Measurements from ENCODE around the gene CDH6.
"Not testable (repeated sequence)": the region's sequence is repeated elsewhere in the genome, so short reads cannot be mapped to it uniquely, and the experiment has no call there.

CDH6 gene

GRCh38 chr5:31329715-31330114 is 136.2 kb downstream of the CDH6 start:
- no peak for ATAC-seq
- no peak for DNase-seq

GRCh38 chr5:31332160-31332559 is 138.7 kb downstream of the CDH6 start:
- ATAC-seq: no peak

GRCh38 chr5:31333475-31333874 is 140.0 kb downstream of the CDH6 start:
- ATAC-seq: no peak

More at GRCh38 chr5:31332160-31332559, 138.7 kb downstream of the CDH6 start:
- DNase-seq: no peak

GRCh38 chr5:31334061-31334860 is 140.8 kb downstream of the CDH6 start:
- DNase-seq (no peak), ATAC-seq (no peak)

More at GRCh38 chr5:31333475-31333874, 140.0 kb downstream of the CDH6 start:
- no peak for DNase-seq

GRCh38 chr5:31335456-31335855 is 142.0 kb downstream of the CDH6 start:
- ATAC-seq: no peak
- DNase-seq: no peak

- ATAC-seq: no peak
Measured at GRCh38 chr5:31343946-31344345, 150.5 kb downstream of the CDH6 start.

GRCh38 chr5:31346896-31347551 is 153.5 kb downstream of the CDH6 start:
- ATAC-seq: no peak
- no peak for DNase-seq

More at GRCh38 chr5:31343946-31344345, 150.5 kb downstream of the CDH6 start:
- no peak for DNase-seq

GRCh38 chr5:31347552-31347905 is 154.0 kb downstream of the CDH6 start:
- no peak for ATAC-seq
- DNase-seq: no peak

GRCh38 chr5:31350395-31350794 is 156.9 kb downstream of the CDH6 start:
- ATAC-seq (no peak), DNase-seq (no peak)

- ATAC-seq (no peak), DNase-seq (no peak)
Measured at GRCh38 chr5:31355337-31355736, 161.9 kb downstream of the CDH6 start.

- DNase-seq (no peak), ATAC-seq (no peak)
Measured at GRCh38 chr5:31357038-31357437, 163.6 kb downstream of the CDH6 start.

- ATAC-seq (no peak), DNase-seq (no peak)
Measured at GRCh38 chr5:31359839-31360238, 166.4 kb downstream of the CDH6 start.

GRCh38 chr5:31361234-31361633 is 167.7 kb downstream of the CDH6 start:
- DNase-seq (no peak), ATAC-seq (no peak)

GRCh38 chr5:31361704-31362528 is 168.4 kb downstream of the CDH6 start:
- not testable (repeated sequence) for ATAC-seq, DNase-seq

- no peak for ATAC-seq
- DNase-seq: no peak
Measured at GRCh38 chr5:31362529-31362900, 169.0 kb downstream of the CDH6 start.

GRCh38 chr5:31362931-31363568 is 169.6 kb downstream of the CDH6 start:
- no peak for ATAC-seq
- no peak for DNase-seq

GRCh38 chr5:31364881-31365636 is 171.6 kb downstream of the CDH6 start:
- DNase-seq (no peak), ATAC-seq (no peak)

- DNase-seq (no peak), ATAC-seq (no peak)
Measured at GRCh38 chr5:31365776-31366175, 172.3 kb downstream of the CDH6 start.

- ATAC-seq (no peak), DNase-seq (no peak)
Measured at GRCh38 chr5:31366941-31367340, 173.5 kb downstream of the CDH6 start.

- no peak for ATAC-seq
- no peak for DNase-seq
Measured at GRCh38 chr5:31372124-31372523, 178.6 kb downstream of the CDH6 start.

- DNase-seq (no peak), ATAC-seq (no peak)
Measured at GRCh38 chr5:31375999-31376720, 182.7 kb downstream of the CDH6 start.
